LNCaP clone FGC (cell line): ENCODE data around the gene RAP2A.

ENCODE experiments used
- DNase-seq: peaks from one replicate; pipeline ENCODE4 v3.0.0-alpha.2; 2011; ENCODE audit warnings: low read depth
- H3K4me3 ChIP-seq: 2 replicates; pipeline ENCODE4 v1.5.1; 2011; ENCODE audit warnings: mild to moderate bottlenecking, low read depth, low read length, control low read depth
- TF ChIP-seq, protein P1 (sequence below): IDR thresholded peaks from 2 replicates; pipeline ENCODE4 v1.5.1; 2012; ENCODE audit warnings: mild to moderate bottlenecking; ENCODE audit not compliant: control insufficient read depth, insufficient read depth; ENCODE audit errors: extremely low read depth

The RAP2A gene

DNA sequence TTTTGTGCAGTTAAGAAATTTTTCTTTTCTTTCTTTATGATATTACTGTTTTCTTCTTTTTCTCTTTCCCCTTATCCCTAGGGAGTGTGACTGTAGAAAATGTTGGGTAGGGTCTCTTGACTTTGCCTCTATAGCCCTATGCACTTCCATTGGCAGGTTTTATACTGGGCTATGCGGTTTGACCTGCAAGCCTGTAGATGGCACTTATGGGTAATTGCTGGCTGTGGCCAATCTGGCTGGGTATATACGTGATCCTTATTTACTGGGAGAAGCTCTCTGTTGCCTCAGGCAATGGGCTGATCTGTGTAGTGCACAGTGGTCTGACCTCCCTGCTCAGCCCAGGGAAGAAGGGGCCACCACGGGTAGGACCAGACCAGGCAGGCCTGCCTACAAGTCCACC, 78.8 kb downstream of the RAP2A start:
- TF ChIP-seq, protein P1, sequence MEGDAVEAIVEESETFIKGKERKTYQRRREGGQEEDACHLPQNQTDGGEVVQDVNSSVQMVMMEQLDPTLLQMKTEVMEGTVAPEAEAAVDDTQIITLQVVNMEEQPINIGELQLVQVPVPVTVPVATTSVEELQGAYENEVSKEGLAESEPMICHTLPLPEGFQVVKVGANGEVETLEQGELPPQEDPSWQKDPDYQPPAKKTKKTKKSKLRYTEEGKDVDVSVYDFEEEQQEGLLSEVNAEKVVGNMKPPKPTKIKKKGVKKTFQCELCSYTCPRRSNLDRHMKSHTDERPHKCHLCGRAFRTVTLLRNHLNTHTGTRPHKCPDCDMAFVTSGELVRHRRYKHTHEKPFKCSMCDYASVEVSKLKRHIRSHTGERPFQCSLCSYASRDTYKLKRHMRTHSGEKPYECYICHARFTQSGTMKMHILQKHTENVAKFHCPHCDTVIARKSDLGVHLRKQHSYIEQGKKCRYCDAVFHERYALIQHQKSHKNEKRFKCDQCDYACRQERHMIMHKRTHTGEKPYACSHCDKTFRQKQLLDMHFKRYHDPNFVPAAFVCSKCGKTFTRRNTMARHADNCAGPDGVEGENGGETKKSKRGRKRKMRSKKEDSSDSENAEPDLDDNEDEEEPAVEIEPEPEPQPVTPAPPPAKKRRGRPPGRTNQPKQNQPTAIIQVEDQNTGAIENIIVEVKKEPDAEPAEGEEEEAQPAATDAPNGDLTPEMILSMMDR: peak; percentile 17; the same call in 1 of the 2 replicates
- DNase-seq: no peak
- H3K4me3 ChIP-seq: no peak overlapping the region

DNA sequence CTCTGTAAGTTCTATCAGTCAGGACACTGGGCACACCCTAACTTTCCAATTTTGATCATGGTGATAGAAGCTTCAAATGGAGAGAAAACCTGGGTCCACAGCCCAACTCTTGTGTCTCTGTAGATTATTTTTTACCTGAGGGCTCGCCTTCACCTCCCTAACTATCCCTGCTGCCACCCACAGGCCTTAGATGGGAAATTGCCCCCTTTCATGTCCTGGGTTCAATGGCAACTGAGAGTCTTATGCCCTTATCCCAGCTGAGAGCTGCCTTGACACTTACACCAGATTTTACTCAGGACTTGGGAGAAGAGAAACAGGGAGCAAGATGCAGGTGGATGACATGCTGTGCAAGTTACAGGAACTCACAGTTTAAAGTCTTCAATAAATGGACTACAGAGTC, 81.7 kb downstream of the RAP2A start:
- H3K4me3 ChIP-seq: no peak overlapping the region
- TF ChIP-seq, protein P1: no peak
- DNase-seq: no peak

DNA sequence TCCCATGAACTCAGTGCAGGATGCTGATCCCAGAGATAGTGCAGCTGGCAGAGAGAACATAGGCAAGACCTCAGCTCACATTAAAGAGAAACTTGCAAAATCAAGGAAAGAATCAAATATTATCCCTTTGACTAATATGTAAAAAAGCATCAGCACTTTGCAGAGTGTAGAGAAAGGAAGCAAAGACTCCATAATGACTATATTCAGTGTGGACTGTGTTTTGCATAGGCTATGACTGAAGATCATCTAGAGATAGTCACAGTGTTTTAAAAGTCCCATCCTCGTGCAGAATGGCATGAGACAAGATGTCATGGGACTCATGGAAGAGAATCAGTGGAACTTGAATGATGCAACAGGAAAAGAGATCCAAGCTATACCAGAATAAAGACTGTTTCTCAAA, 84.0 kb downstream of the RAP2A start:
- no peak for DNase-seq
- TF ChIP-seq, protein P1: no peak
- H3K4me3 ChIP-seq: no peak overlapping the region
